GM11168 (cell line): ENCODE results near the gene GGPS1.
"Not testable (repeated sequence)": the region's sequence is repeated elsewhere in the genome, so short reads cannot be mapped to it uniquely, and the experiment has no call there.

ENCODE experiments used
- in situ Hi-C: fragments of 300-500 bp; cut with MboI; formaldehyde crosslinking; loops from one replicate; pipeline ENCODE4 v1.12.0; 2022; ENCODE audit warnings: low sequenced_read_pairs; ENCODE audit not compliant: unreplicated experiment

The GGPS1 gene

GRCh38 chr1:235302143-235302542, 26.2 kb upstream of the GGPS1 start:
- in situ Hi-C loops = no loop called here

GRCh38 chr1:235304549-235305451, 23.6 kb upstream of the GGPS1 start:
- in situ Hi-C loops = no loop called here

GRCh38 chr1:235307158-235308124, 20.9 kb upstream of the GGPS1 start:
- in situ Hi-C loops = no loop called here

DNA sequence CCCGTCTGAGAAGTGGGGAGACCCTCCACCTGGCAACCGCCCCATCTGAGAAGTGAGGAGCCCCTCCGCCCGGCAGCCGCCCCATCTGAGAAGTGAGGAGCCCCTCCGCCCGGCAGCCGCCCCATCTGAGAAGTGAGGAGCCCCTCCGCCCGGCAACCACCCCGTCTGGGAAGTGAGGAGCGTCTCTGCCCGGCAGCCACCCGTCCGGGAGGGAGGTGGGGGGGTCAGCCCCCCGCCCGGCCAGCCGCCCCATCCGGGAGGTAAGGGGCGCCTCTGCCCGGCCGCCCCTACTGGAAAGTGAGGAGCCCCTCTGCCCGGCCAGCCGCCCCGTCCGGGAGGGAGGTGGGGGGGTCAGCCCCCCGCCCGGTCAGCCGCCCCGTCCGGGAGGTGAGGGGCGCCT, 19.2 kb upstream of the GGPS1 start:
- in situ Hi-C loops = not testable (repeated sequence)

GRCh38 chr1:235313262-235313661, 15.1 kb upstream of the GGPS1 start:
- in situ Hi-C loops = no loop called here

GRCh38 chr1:235313931-235314678, 14.3 kb upstream of the GGPS1 start:
- in situ Hi-C loops = no loop called here

- in situ Hi-C loops = no loop called here
Measured at GRCh38 chr1:235315173-235315572, 13.2 kb upstream of the GGPS1 start.

DNA sequence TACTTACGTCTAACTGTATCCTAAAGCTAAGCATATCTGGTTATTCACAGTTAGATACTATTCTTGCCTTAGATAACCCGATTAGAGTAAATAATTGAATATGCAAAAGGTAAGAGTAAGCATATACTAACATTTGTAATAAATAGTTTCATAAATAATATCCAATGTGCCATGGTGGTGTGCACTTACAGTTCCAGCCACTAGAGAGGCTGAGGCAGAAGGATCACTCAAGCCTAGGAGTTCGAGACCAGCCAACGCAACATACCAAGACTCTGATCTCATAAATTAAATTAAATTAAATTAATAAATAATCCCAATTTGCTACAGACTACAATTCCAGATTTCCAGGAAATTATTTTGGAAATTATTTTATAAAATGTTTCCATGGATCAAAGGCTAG, 12.6 kb upstream of the GGPS1 start:
- in situ Hi-C loops = no loop called here

- in situ Hi-C loops = no loop called here
Measured at GRCh38 chr1:235317168-235317567, 11.2 kb upstream of the GGPS1 start.

- in situ Hi-C loops = no loop called here
Measured at GRCh38 chr1:235319255-235319654, 9.1 kb upstream of the GGPS1 start.

DNA sequence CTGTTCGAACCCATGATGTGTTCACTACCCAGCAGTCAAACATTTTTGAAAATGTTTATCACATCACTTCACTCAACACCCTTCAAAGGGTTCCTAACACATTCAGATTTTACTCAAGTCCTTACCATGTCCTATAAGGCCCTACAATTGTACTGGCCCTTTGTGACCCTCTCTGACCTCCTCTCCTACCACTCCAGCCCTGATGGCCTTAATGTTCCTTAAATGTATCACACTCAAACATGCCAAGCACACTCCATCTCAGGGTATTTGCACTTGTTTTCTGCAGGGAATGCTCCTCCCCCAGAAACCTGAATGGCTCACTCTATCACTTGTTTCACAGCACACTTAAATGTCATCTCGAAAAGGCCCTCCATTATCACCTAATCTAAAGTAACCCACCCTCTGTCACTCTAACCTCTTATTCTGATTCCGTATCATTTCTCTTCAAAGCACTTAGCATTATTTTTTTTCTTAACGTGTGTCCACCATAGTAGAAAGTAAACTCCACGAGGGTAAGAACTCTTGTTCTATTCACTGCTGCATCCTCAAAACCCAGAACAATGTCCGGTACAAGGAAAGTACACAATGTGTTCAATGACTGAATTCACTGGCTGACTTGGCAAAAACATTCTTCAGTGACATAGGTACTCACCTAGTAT, 7.7 kb upstream of the GGPS1 start:
- in situ Hi-C loops = no loop called here

DNA sequence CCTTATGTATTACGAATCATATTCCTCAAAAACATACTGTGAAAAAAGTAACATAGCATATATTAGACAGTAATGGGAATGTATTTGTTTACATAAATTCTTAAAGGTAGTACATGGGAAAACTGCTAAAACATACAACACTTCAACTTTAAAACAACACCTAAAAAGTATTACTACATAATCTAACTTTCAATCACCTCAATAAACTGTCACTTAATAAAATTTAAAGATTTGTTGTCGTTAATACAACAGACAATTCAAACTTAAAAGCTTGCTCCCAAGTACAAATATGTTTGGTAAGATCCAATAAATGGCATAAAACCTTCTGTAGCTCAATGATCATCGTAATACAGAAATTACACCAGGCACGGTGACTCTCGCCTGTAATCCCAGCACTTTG, 4.1 kb upstream of the GGPS1 start:
- in situ Hi-C loops = no loop called here

DNA sequence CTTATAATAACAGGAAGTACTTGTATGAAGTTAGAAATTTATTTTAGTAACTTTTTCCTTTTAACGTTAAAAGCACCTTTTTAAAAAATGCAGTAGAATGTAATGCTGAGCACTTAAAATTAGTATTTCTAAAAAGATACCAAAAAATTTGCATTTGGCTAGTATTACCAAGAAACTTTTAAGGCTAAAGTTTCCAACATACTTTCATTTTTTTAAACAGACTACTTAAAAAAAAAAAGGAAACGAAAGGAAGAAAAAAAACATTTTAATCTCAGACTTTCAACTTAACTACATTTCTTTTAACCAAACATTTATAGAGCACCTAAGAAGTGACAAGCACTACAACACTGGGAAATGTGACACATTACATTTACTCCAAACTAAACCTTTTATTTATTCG, 3.2 kb upstream of the GGPS1 start:
- in situ Hi-C loops = no loop called here

GRCh38 chr1:235325854-235326253, 2.5 kb upstream of the GGPS1 start:
- in situ Hi-C loops = no loop called here

- in situ Hi-C loops = no loop called here
Measured at GRCh38 chr1:235326719-235327558, 1.4 kb upstream of the GGPS1 start.

DNA sequence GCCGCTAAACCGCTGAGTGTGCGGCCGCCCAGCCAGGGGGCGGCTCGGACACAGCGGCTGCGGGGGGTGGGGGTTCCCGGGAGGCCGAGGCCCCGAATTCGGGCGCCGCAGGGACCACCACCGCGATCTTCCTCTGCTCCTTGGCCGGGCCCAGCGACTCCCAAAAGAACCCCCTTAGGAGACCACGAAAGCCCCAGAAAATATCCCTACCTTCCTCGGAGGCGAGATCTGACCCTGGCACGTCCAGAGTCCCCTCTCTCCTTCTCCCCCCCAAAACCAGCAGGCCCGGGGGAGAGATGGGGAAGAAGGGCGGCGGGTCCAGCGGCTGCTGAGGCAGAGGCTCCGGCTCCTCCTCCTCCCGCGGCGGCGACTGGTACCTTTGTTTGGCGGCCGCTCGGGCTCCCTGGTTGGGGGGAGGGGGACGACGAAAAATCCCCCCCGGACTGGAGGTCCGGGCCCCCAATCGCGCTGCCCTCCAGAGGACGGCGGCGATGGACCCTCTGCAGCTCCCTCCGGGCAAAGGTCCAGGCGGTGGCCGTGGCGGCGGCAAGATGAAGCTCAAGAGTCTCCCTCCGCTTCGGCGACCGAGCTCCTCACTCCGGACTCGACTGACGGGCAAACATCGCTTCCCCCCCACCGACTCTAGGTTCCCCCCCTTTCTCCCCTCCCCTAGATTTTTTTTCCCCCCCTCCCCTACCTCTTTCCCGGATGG, 655 bp upstream of the GGPS1 start, which contains the start of gene ARID4B:
ARID4B (minus strand) TSS at position 621 of the 712 bp plus-strand sequence. CDS start 1,260 bp downstream, outside the sequence.
- in situ Hi-C loops = no loop called here

DNA sequence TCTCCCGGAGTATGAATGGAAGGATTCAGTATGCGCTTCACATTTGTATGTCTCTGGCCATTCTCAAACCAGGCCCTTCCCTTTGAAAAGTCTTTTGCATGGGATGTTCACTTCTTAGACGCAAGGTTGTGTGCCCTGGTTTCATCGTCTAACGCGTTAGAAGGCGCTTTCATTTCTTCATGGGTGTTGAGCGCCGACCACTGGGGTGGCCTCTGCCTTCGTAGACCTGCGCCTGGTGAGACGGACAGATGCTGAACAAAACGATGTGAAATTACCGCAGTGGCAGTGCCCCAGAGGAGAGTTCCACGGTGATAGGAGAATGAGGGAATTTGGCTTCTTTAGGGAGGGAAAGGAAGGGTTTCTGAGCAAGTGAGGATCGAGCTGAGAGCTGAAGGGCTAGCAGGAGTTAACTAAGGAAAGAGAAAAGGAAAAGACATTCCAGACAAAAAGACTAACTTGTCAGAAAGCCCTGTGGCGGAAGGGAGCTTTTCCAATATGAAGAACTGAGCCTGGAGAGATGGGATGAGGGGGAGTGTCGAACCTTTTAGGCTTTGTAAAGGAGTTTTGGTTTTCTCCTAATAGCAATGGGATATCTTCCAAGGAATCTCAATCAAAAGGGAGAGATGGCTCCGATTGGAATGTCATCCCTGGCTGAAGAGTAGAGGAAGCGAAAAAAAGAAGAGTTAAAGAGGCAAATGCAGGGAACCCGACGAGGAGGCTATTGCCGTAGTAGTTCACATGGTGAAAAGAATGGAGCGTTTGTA, 951 bp downstream of the GGPS1 start:
- in situ Hi-C loops = no loop called here
